ENCODE data around the gene EXO1. TPM values are rescaled to one million over a fixed set of nuclear protein-coding genes. Genes with fewer than 3 reads are reported as not detected.

The EXO1 gene
- total and polyA plus RNA-seq, 2 experiments from 2014 or later = 3.4 to 3.5 TPM

- no peak for DNase-seq (ENCODE audit: low read depth in 1 of 2, low spot score in 1 of 2)
- Histone ChIP-seq H3K4me3 (no peak overlapping the region), H3K9me3 (ENCODE audit: low read depth) (no peaks in the 10 kb centered on the region), H3K27ac (no peak overlapping the region), H3K27me3 (no peaks in the 10 kb centered on the region), H3K36me3 (no peaks in the 10 kb centered on the region), H3K4me1 (ENCODE audit: low read depth) (no peaks in the 10 kb centered on the region)
- no peak for TF ChIP-seq CTCF (IDR thresholded peaks at IDR 0.05; ENCODE audit: low read depth, low read length)
These were observed 6.3 kb upstream of the EXO1 start for GRCh38 chr1:241841691-241842090.

- H3K36me3 ChIP-seq = no peaks in the 10 kb centered on the region
- H3K4me3 ChIP-seq = no peak overlapping the region
- H3K27me3 ChIP-seq = no peaks in the 10 kb centered on the region
- DNase-seq (ENCODE audit: low read depth in 1 of 2, low spot score in 1 of 2) = no peak
- H3K9me3 ChIP-seq (ENCODE audit: low read depth) = no peaks in the 10 kb centered on the region
- TF ChIP-seq CTCF (IDR thresholded peaks at IDR 0.05; ENCODE audit: low read depth, low read length) = no peak
- H3K4me1 ChIP-seq (ENCODE audit: low read depth) = no peaks in the 10 kb centered on the region
- no peak overlapping the region for H3K27ac ChIP-seq
These were observed 5.4 kb upstream of the EXO1 start for GRCh38 chr1:241842565-241842964.

- Histone ChIP-seq H3K9me3 (ENCODE audit: low read depth) (no peaks in the 10 kb centered on the region), H3K27me3 (no peaks in the 10 kb centered on the region), H3K36me3 (no peaks in the 10 kb centered on the region), H3K27ac (no peak overlapping the region), H3K4me1 (ENCODE audit: low read depth) (peaks cover 8% of the 10 kb centered on the region), H3K4me3 (no peak overlapping the region)
- TF ChIP-seq CTCF (IDR thresholded peaks at IDR 0.05; ENCODE audit: low read depth, low read length) = no peak
- no peak for DNase-seq (ENCODE audit: low read depth in 1 of 2, low spot score in 1 of 2)
These were observed 3.4 kb upstream of the EXO1 start for GRCh38 chr1:241844593-241844992.

- no peak overlapping the region for H3K4me3 ChIP-seq
- no peaks in the 10 kb centered on the region for H3K27me3 ChIP-seq
- no peaks in the 10 kb centered on the region for H3K9me3 ChIP-seq (ENCODE audit: low read depth)
- no peak for TF ChIP-seq CTCF (IDR thresholded peaks at IDR 0.05; ENCODE audit: low read depth, low read length)
- no peak overlapping the region for H3K27ac ChIP-seq
- DNase-seq (ENCODE audit: low read depth in 1 of 2, low spot score in 1 of 2) = no peak
- no peaks in the 10 kb centered on the region for H3K36me3 ChIP-seq
- peaks cover 8% of the 10 kb centered on the region for H3K4me1 ChIP-seq (ENCODE audit: low read depth)
These were observed 1.6 kb upstream of the EXO1 start for GRCh38 chr1:241846375-241846774.

GRCh38 chr1:241846862-241847539, 1.0 kb upstream of the EXO1 start:
- peak overlapping the region; percentile 71 for H3K4me3 ChIP-seq
- no peak for TF ChIP-seq CTCF (IDR thresholded peaks at IDR 0.05; ENCODE audit: low read depth, low read length)
- no peaks in the 10 kb centered on the region for H3K27me3 ChIP-seq
- DNase-seq (ENCODE audit: low read depth in 1 of 2, low spot score in 1 of 2) = no peak
- H3K36me3 ChIP-seq = no peaks in the 10 kb centered on the region
- H3K4me1 ChIP-seq (ENCODE audit: low read depth) = peaks cover 8% of the 10 kb centered on the region
- peak overlapping the region; percentile 87 for H3K27ac ChIP-seq
- H3K9me3 ChIP-seq (ENCODE audit: low read depth) = no peaks in the 10 kb centered on the region

GRCh38 chr1:241847540-241847795, 536 bp upstream of the EXO1 start:
- Histone ChIP-seq H3K4me1 (ENCODE audit: low read depth) (peaks cover 8% of the 10 kb centered on the region), H3K27me3 (no peaks in the 10 kb centered on the region), H3K4me3 (peak overlapping the region; percentile 71), H3K36me3 (no peaks in the 10 kb centered on the region), H3K27ac (peak overlapping the region; percentile 87), H3K9me3 (ENCODE audit: low read depth) (no peaks in the 10 kb centered on the region)
- DNase-seq (ENCODE audit: low read depth in 1 of 2, low spot score in 1 of 2) = no peak
- TF ChIP-seq CTCF (IDR thresholded peaks at IDR 0.05; ENCODE audit: low read depth, low read length) = no peak
